GM12878 (cell line): ENCODE measurements around the gene KRTAP12-4. TPM values are rescaled to one million over a fixed set of nuclear protein-coding genes. Genes with fewer than 3 reads are reported as not detected.
"Not testable (repeated sequence)": the region's sequence is repeated elsewhere in the genome, so short reads cannot be mapped to it uniquely, and the experiment has no call there.

ENCODE experiments used
- ATAC-seq: fragments of 200-7000 bp; cut with Tn5 transposase; 3 replicates; pipeline ENCODE4 v1.9.1; 2020; ENCODE audit warnings: mild to moderate bottlenecking, moderate library complexity
- BruUV-seq: library from RNA; stranded (reverse); fragments of 400-500 nt; replicated peaks from 2 replicates; lab custom pipeline; 2021; lab: Mats Ljungman, UMichigan
- CTCF ChIA-PET: fragments of 300-600 bp; sonication (Branson Sonifier 250); formaldehyde crosslinking; extraction: SDS; loops from one replicate; lab custom pipeline; 2021; ENCODE audit warnings: inconsistent platforms; lab: Yijun Ruan, JAX
- POLR2A ChIA-PET: fragments of 350-600 bp; formaldehyde crosslinking; extraction: SDS; loops from one replicate; lab custom pipeline; 2021; ENCODE audit warnings: inconsistent platforms; lab: Charles Lee
- RAD21 ChIA-PET: fragments of 300-600 bp; sonication (Branson Sonifier 250); formaldehyde crosslinking; loops from one replicate; lab custom pipeline; 2023; ENCODE audit warnings: antibody characterized with exemption; ENCODE audit not compliant: unreplicated experiment; lab: Charles Lee
- SMC1A ChIA-PET: fragments of 300-600 bp; sonication (Branson Sonifier 250); formaldehyde crosslinking; loops from one replicate; lab custom pipeline; 2023; ENCODE audit not compliant: unreplicated experiment, uncharacterized antibody; lab: Charles Lee
- DNase-seq: peaks from one replicate; pipeline ENCODE4 v3.0.0-alpha.2; 2011; ENCODE audit warnings: low read depth, low spot score
- FAIRE-seq: peaks from 3 replicates; lab custom pipeline; 2011; peaks lifted over from hg19 to GRCh38; lab: Jason Lieb, UNC
- H2AFZ ChIP-seq: 2 replicates; pipeline ENCODE4 v1.6.0; 2011; ENCODE audit warnings: low read depth, low read length, control low read depth; ENCODE audit not compliant: control insufficient read depth
- H3K27ac ChIP-seq: 2 replicates; pipeline ENCODE4 v1.5.1; 2011; ENCODE audit warnings: control low read depth; ENCODE audit not compliant: control insufficient read depth, insufficient read depth
- H3K27me3 ChIP-seq, 2 experiments: replicated peaks in 1 of 2; 2 replicates each; pipeline versions ENCODE4 v1.6.0 to v1.6.1; 2011; ENCODE audit warnings: low read length in 1 of 2; ENCODE audit not compliant: control insufficient read depth in 2 of 2, insufficient read depth in 2 of 2
- H3K36me3 ChIP-seq, 2 experiments: 2 replicates each; pipeline ENCODE4 v1.5.1; 2011; ENCODE audit warnings: low read length in 1 of 2; ENCODE audit not compliant: control insufficient read depth in 2 of 2, insufficient read depth in 2 of 2
- H3K4me1 ChIP-seq: 2 replicates; pipeline ENCODE4 v1.6.1; 2011; ENCODE audit warnings: mild to moderate bottlenecking, low read length, moderate library complexity, mixed read lengths; ENCODE audit not compliant: control insufficient read depth, insufficient read depth
- H3K4me2 ChIP-seq: 2 replicates; pipeline ENCODE4 v1.6.0; 2011; ENCODE audit warnings: control low read depth; ENCODE audit not compliant: control insufficient read depth, insufficient read depth
- H3K4me3 ChIP-seq: fragments of 200-600 bp; sonication (generic); 2 replicates; pipeline ENCODE4 v1.5.1; 2016
- H3K79me2 ChIP-seq: 2 replicates; pipeline ENCODE4 v1.6.0; 2011; ENCODE audit warnings: low read length; ENCODE audit not compliant: control insufficient read depth, insufficient read depth
- H3K9ac ChIP-seq: 2 replicates; pipeline ENCODE4 v1.8.0; 2011; ENCODE audit warnings: low read length, control low read depth, mixed read lengths; ENCODE audit not compliant: control insufficient read depth, insufficient read depth
- H3K9me3 ChIP-seq: replicated peaks from 3 replicates; pipeline ENCODE4 v1.5.1; 2011; ENCODE audit warnings: mild to moderate bottlenecking, low read length; ENCODE audit not compliant: control insufficient read depth, insufficient read depth
- H4K20me1 ChIP-seq: 2 replicates; pipeline ENCODE4 v1.6.0; 2011; ENCODE audit not compliant: control insufficient read depth, insufficient read depth
- BCL11A ChIP-seq: IDR thresholded peaks from 2 replicates; pipeline ENCODE4 v1.6.1; 2011; ENCODE audit warnings: low read depth, low read length
- CHD2 ChIP-seq: IDR thresholded peaks from 2 replicates; pipeline ENCODE4 v1.6.1; 2011; ENCODE audit warnings: low read depth, low read length, improper control_type of control experiment, borderline replicate concordance
- NKRF ChIP-seq: fragments of 450-650 bp; conservative IDR thresholded peaks from 2 replicates; pipeline ENCODE4 v1.6.1; 2017; ENCODE audit warnings: mild to moderate bottlenecking, moderate library complexity
- PML ChIP-seq: IDR thresholded peaks from 2 replicates; pipeline ENCODE4 v1.6.1; 2012; ENCODE audit warnings: low read length, inconsistent platforms
- POLR2AphosphoS2 ChIP-seq: IDR thresholded peaks from 2 replicates; pipeline ENCODE4 v1.6.1; 2011; ENCODE audit warnings: low read depth, mild to moderate bottlenecking, low read length, improper control_type of control experiment, moderate library complexity
- ZNF622 ChIP-seq: fragments of 450-650 bp; IDR thresholded peaks from 2 replicates; pipeline ENCODE4 v1.6.1; 2017; ENCODE audit warnings: mild to moderate bottlenecking, inconsistent platforms
- ZNF687 ChIP-seq: fragments of 450-650 bp; IDR thresholded peaks from 2 replicates; pipeline ENCODE4 v1.6.1; 2017; ENCODE audit warnings: mild to moderate bottlenecking, moderate library complexity
- WGBS: methylation state at CpG from one replicate; pipeline ENCODE4 v1.1.6; 2016; ENCODE audit warnings: low lambda C conversion rate; ENCODE audit not compliant: insufficient replicate concordance, insufficient coverage; ENCODE audit errors: missing lambda C conversion rate; 5-methylcytosine and 5-hydroxymethylcytosine counted together
- in situ Hi-C: fragments of 300-500 bp; cut with MboI; formaldehyde crosslinking; loops from 9 replicates; pipeline ENCODE4 v1.14.3; 2018; ENCODE audit warnings: mixed read lengths
- intact Hi-C: fragments of 100-400 bp; cut with micrococcal nuclease; formaldehyde crosslinking; loops from one replicate; pipeline ENCODE4 v1.14.2; 2022; ENCODE audit not compliant: unreplicated experiment
- polyA plus RNA-seq, 11 experiments: library from polyadenylated mRNA; depleted of rRNA in 4 of 11; unstranded in 6 of 11; stranded (reverse) in 5 of 11; fragments of >200 nt; fragmentation: Nextera tagmentation in 4 of 11; fragmentation: Illumina TruSeq in 1 of 11; extraction: Ambion mirVana in 4 of 11; extraction: Trizol in 1 of 11; gene quantifications; 1 replicate in 1 of 11; 2 replicates in 10 of 11; pipeline versions ENCODE4 v1.2.1 to v1.2.3, GENCODE V29; 2011 to 2016; ENCODE audit warnings: inconsistent platforms in 2 of 11, missing spikeins in 2 of 11, low read depth in 1 of 11
- total RNA-seq, 4 experiments: library from RNA; depleted of rRNA in 3 of 4; stranded (reverse); fragments of >200 nt in 3 of 4; fragmentation: Illumina TruSeq in 1 of 4; extraction: Trizol in 1 of 4; gene quantifications; 2 replicates each; pipeline versions ENCODE4 v1.2.1 to v1.2.3, GENCODE V29; 2013 to 2021

KRTAP12-4 gene
- total and polyA plus RNA-seq, 10 of the 15 experiments (the other 5 are each of a cell fraction or from before 2014, with no cell fraction given): not detected

- no peaks in the 10 kb centered on the region for H3K79me2 ChIP-seq
- no peak overlapping the region for H3K4me2 ChIP-seq
- ChIA-PET SMC1A (no interaction called here), POLR2A (no interaction called here), RAD21 (no interaction called here), CTCF (no interaction called here)
- no peak overlapping the region for H2AFZ ChIP-seq
- intact Hi-C loops: no loop called here
- H3K4me1 ChIP-seq: no peaks in the 10 kb centered on the region
- H3K27ac ChIP-seq: no peak overlapping the region
- no TSS peak for BruUV-seq
- FAIRE-seq (no peak), DNase-seq (no peak), ATAC-seq (no peak)
- H3K9me3 ChIP-seq: peaks cover 1% of the 10 kb centered on the region; the same call in 1 of the 3 replicates
- no peaks in the 10 kb centered on the region for H3K36me3 ChIP-seq
- H3K9ac ChIP-seq: no peak overlapping the region
- 60% methylated on average over 8 of the region's 8 CpGs for WGBS
- H3K27me3 ChIP-seq: no peaks in the 10 kb centered on the region
- in situ Hi-C loops: no loop called here
- no peaks in the 10 kb centered on the region for H4K20me1 ChIP-seq
- TF ChIP-seq ZNF622 (no peak), ZNF687 (no peak), POLR2AphosphoS2 (no peak), NKRF (no peak), CHD2 (no peak), BCL11A (no peak), PML (no peak)
- no peak overlapping the region for H3K4me3 ChIP-seq
Measured at GRCh38 chr21:44647222-44647552, 7.3 kb downstream of the KRTAP12-4 start.

GRCh38 chr21:44646366-44647221, 7.9 kb downstream of the KRTAP12-4 start, which contains the start of gene KRTAP10-11:
Gene KRTAP10-11 (plus strand): TSS chr21:44646414. CDS start chr21:44646459, 45 bp downstream.
- H3K9ac ChIP-seq, H2AFZ ChIP-seq, H3K9me3 ChIP-seq, H4K20me1 ChIP-seq, BruUV-seq, intact Hi-C loops, DNase-seq, H3K4me2 ChIP-seq, RAD21 ChIA-PET, CTCF ChIA-PET, H3K4me1 ChIP-seq, H3K27me3 ChIP-seq, ATAC-seq, SMC1A ChIA-PET, H3K4me3 ChIP-seq, in situ Hi-C loops, FAIRE-seq, H3K79me2 ChIP-seq, H3K36me3 ChIP-seq, H3K27ac ChIP-seq: not testable (repeated sequence)
- POLR2A ChIA-PET: interaction anchor here (0.7 kb wide), 1 partner anchor 116 kb away, joined by 4 read pairs; no protein-coding TSS in a partner anchor
- WGBS: 45% methylated on average over 21 of the region's 21 CpGs
